ENCODE measurements around the gene WNT10A.
A peak's percentile ranks its signal among the peaks of the same experiment; 100 is the strongest.
"Not testable (repeated sequence)": the region's sequence is repeated elsewhere in the genome, so short reads cannot be mapped to it uniquely, and the experiment has no call there.

WNT10A gene

GRCh38 chr2:218893349-218894150 lies 12.9 kb downstream of the WNT10A start:
- DNase-seq, result no peak

GRCh38 chr2:218894151-218894879 lies 13.7 kb downstream of the WNT10A start:
- no peak for DNase-seq
- no peak for ATAC-seq

More at GRCh38 chr2:218893349-218894150, 12.9 kb downstream of the WNT10A start:
- no peak for ATAC-seq

GRCh38 chr2:218894880-218895157 lies 14.2 kb downstream of the WNT10A start:
- ATAC-seq, result no peak
- DNase-seq, result no peak

GRCh38 chr2:218895326-218895725 lies 14.7 kb downstream of the WNT10A start:
- DNase-seq (no peak), ATAC-seq (no peak)

- ATAC-seq (peak; percentile 12), DNase-seq (no peak)
Observed at GRCh38 chr2:218895759-218896500, 15.3 kb downstream of the WNT10A start.

GRCh38 chr2:218896501-218897393 lies 16.1 kb downstream of the WNT10A start:
- peak; percentile 89 for DNase-seq
- peak; percentile 79 for ATAC-seq

GRCh38 chr2:218897394-218898108 lies 16.9 kb downstream of the WNT10A start:
- ATAC-seq (no peak), DNase-seq (peak; percentile 42)

GRCh38 chr2:218898109-218898878 lies 17.6 kb downstream of the WNT10A start:
- peak; percentile 91 for DNase-seq
- peak; percentile 28 for ATAC-seq

GRCh38 chr2:218899147-218899546 lies 18.5 kb downstream of the WNT10A start:
- ATAC-seq (no peak), DNase-seq (no peak)

- ATAC-seq (no peak), DNase-seq (no peak)
Observed at GRCh38 chr2:218902427-218902826, 21.8 kb downstream of the WNT10A start.

- ATAC-seq (no peak), DNase-seq (no peak)
Observed at GRCh38 chr2:218904176-218904575, 23.5 kb downstream of the WNT10A start.

- DNase-seq, result peak; percentile 95
- ATAC-seq, result peak; percentile 98
Observed at GRCh38 chr2:218908721-218909619, 28.3 kb downstream of the WNT10A start.

- ATAC-seq, result no peak
- no peak for DNase-seq
Observed at GRCh38 chr2:218910741-218911140, 30.1 kb downstream of the WNT10A start.

- ATAC-seq (no peak), DNase-seq (no peak)
Observed at GRCh38 chr2:218920504-218920903, 39.9 kb downstream of the WNT10A start.

- no peak for DNase-seq
- ATAC-seq, result no peak
Observed at GRCh38 chr2:218924757-218925156, 44.1 kb downstream of the WNT10A start.

- ATAC-seq, result no peak
- no peak for DNase-seq
Observed at GRCh38 chr2:218925434-218925833, 44.8 kb downstream of the WNT10A start.

GRCh38 chr2:218927422-218927821 lies 46.8 kb downstream of the WNT10A start:
- DNase-seq, result no peak
- ATAC-seq, result no peak

- no peak for DNase-seq
- ATAC-seq, result no peak
Observed at GRCh38 chr2:218927876-218928275, 47.2 kb downstream of the WNT10A start.

- not testable (repeated sequence) for DNase-seq, ATAC-seq
Observed at GRCh38 chr2:218930488-218930887, 49.8 kb downstream of the WNT10A start.
